ENCODE measurements around the gene TP63.

- TF ChIP-seq, protein P1, sequence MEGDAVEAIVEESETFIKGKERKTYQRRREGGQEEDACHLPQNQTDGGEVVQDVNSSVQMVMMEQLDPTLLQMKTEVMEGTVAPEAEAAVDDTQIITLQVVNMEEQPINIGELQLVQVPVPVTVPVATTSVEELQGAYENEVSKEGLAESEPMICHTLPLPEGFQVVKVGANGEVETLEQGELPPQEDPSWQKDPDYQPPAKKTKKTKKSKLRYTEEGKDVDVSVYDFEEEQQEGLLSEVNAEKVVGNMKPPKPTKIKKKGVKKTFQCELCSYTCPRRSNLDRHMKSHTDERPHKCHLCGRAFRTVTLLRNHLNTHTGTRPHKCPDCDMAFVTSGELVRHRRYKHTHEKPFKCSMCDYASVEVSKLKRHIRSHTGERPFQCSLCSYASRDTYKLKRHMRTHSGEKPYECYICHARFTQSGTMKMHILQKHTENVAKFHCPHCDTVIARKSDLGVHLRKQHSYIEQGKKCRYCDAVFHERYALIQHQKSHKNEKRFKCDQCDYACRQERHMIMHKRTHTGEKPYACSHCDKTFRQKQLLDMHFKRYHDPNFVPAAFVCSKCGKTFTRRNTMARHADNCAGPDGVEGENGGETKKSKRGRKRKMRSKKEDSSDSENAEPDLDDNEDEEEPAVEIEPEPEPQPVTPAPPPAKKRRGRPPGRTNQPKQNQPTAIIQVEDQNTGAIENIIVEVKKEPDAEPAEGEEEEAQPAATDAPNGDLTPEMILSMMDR (IDR thresholded peaks at IDR 0.05; ENCODE audit: poor library complexity, severe bottlenecking), result no peak
- TF ChIP-seq EP300 (conservative IDR thresholded peaks at IDR 0.05; ENCODE audit: poor library complexity, severe bottlenecking) (no peak), EZH2 (IDR thresholded peaks at IDR 0.05; ENCODE audit: borderline replicate concordance, insufficient read depth, low read length, poor library complexity, severe bottlenecking) (no peak), RAD21 (conservative IDR thresholded peaks at IDR 0.05) (no peak), POLR2AphosphoS5 (IDR thresholded peaks at IDR 0.05) (no peak), TAF1 (IDR thresholded peaks at IDR 0.05; ENCODE audit: low read depth) (no peak)
Observed at GRCh38 chr3:189632242-189632641, 1.1 kb downstream of the TP63 start.
